HepG2 (cell line): ENCODE results near the gene RPH3AL. TPM values are rescaled to one million over a fixed set of nuclear protein-coding genes. Genes with fewer than 3 reads are reported as not detected.
A peak's percentile ranks its signal among the peaks of the same experiment; 100 is the strongest.

ENCODE experiments used
- ATAC-seq: fragments of 200-7000 bp; cut with Tn5 transposase; 3 replicates; pipeline ENCODE4 v1.9.1; 2020; ENCODE audit warnings: mild to moderate bottlenecking, moderate library complexity
- BruUV-seq: library from RNA; stranded (reverse); fragments of 400-500 nt; replicated peaks from 2 replicates; lab custom pipeline; 2021; lab: Mats Ljungman, UMichigan
- CTCF ChIA-PET: fragments of 300-600 bp; formaldehyde crosslinking; extraction: SDS; loops from one replicate; lab custom pipeline; 2021; ENCODE audit warnings: low total read pairs, inconsistent platforms, low intra/inter-chr PET ratio; lab: Yijun Ruan, JAX
- POLR2A ChIA-PET: fragments of 350-600 bp; sonication (Branson Sonifier 250); formaldehyde crosslinking; loops from one replicate; lab custom pipeline; 2020; ENCODE audit warnings: antibody characterized with exemption, inconsistent platforms; lab: Yijun Ruan, JAX
- DNase-seq: peaks from one replicate; pipeline ENCODE4 v3.0.0-alpha.2; 2015; ENCODE audit warnings: low spot score
- FAIRE-seq: peaks from 3 replicates; lab custom pipeline; 2011; peaks lifted over from hg19 to GRCh38; lab: Jason Lieb, UNC
- H2AFZ ChIP-seq: one replicate; pipeline ENCODE4 v1.6.1; 2011; ENCODE audit warnings: low read length, inconsistent platforms
- H3K27ac ChIP-seq: fragments of 300-600 bp; 3 replicates; pipeline ENCODE4 v1.8.0; 2011; ENCODE audit warnings: mixed run types, mild to moderate bottlenecking, mixed read lengths, low read length, inconsistent platforms; ENCODE audit not compliant: insufficient read depth; ENCODE audit errors: extremely low read length
- H3K27me3 ChIP-seq, 2 experiments: fragments of 200-600 bp in 1 of 2; 2 replicates in 1 of 2; 3 replicates in 1 of 2; pipeline versions ENCODE4 v1.6.0 to v1.8.0; 2011; ENCODE audit warnings: low read length in 2 of 2, mild to moderate bottlenecking in 2 of 2, moderate library complexity in 2 of 2, inconsistent platforms in 1 of 2; ENCODE audit not compliant: insufficient read depth in 2 of 2, control insufficient read depth in 1 of 2
- H3K36me3 ChIP-seq, 2 experiments: fragments of 200-600 bp in 1 of 2; replicated peaks in 1 of 2; 2 replicates in 1 of 2; 3 replicates in 1 of 2; pipeline versions ENCODE4 v1.5.1 to v1.8.0; 2011; ENCODE audit warnings: low read length in 2 of 2, inconsistent platforms in 1 of 2; ENCODE audit not compliant: insufficient read depth in 2 of 2, control insufficient read depth in 1 of 2
- H3K4me1 ChIP-seq: 2 replicates; pipeline ENCODE4 v1.5.1; 2012; ENCODE audit warnings: low read length, inconsistent platforms; ENCODE audit not compliant: insufficient read depth
- H3K4me2 ChIP-seq: 2 replicates; pipeline ENCODE4 v1.6.0; 2011; ENCODE audit warnings: low read depth, low read length, inconsistent platforms
- H3K4me3 ChIP-seq, 3 experiments: fragments of 200-600 bp in 1 of 3; sonication (generic), shearing (Covaris generic) in 1 of 3; replicated peaks in 1 of 3; 2 replicates each; pipeline ENCODE4 v1.5.1; 2011 to 2016; ENCODE audit warnings: low read length in 3 of 3, inconsistent platforms in 2 of 3, low read depth in 2 of 3, mild to moderate bottlenecking in 2 of 3, control low read depth in 1 of 3, mixed read lengths in 1 of 3; ENCODE audit not compliant: insufficient read depth in 1 of 3
- H3K79me2 ChIP-seq: one replicate; pipeline ENCODE4 v1.6.1; 2011; ENCODE audit warnings: low read length, inconsistent platforms; ENCODE audit not compliant: insufficient read depth
- H3K9ac ChIP-seq: 2 replicates; pipeline ENCODE4 v1.6.0; 2011; ENCODE audit warnings: mild to moderate bottlenecking, low read depth, low read length, inconsistent platforms; ENCODE audit not compliant: insufficient read depth
- H3K9me3 ChIP-seq: 2 replicates; pipeline ENCODE4 v1.5.1; 2012; ENCODE audit warnings: mild to moderate bottlenecking, low read length
- H4K20me1 ChIP-seq: 2 replicates; pipeline ENCODE4 v1.6.0; 2011; ENCODE audit warnings: inconsistent platforms, mild to moderate bottlenecking, low read length, moderate library complexity; ENCODE audit not compliant: insufficient read depth
- ATF1 ChIP-seq: IDR thresholded peaks from 2 replicates; pipeline ENCODE4 v1.6.1; 2016; ENCODE audit warnings: mild to moderate bottlenecking, control low read depth
- PHF8 ChIP-seq: sonication (generic); formaldehyde crosslinking; IDR thresholded peaks from 2 replicates; pipeline ENCODE4 v1.5.0; 2020; ENCODE audit warnings: missing genetic modification reagents
- PRDM15 ChIP-seq: sonication (generic); formaldehyde crosslinking; IDR thresholded peaks from 2 replicates; pipeline ENCODE4 v1.4.0; 2020; ENCODE audit warnings: missing genetic modification reagents
- ZNF280D ChIP-seq: sonication (generic); formaldehyde crosslinking; IDR thresholded peaks from 2 replicates; pipeline ENCODE4 v1.5.1; 2020; ENCODE audit warnings: mild to moderate bottlenecking, missing genetic modification reagents
- WGBS: methylation state at CpG from one replicate; pipeline ENCODE4 v1.1.6; 2017; ENCODE audit warnings: low lambda C conversion rate; 5-methylcytosine and 5-hydroxymethylcytosine counted together
- in situ Hi-C: cut with HindIII; loops from 2 replicates; pipeline ENCODE4 v1.10.0; 2017; ENCODE audit warnings: low pct_unique_long_range_greater_than_20kb; ENCODE audit not compliant: extremely low pct_ligation_motif_present
- intact Hi-C: fragments of 100-400 bp; cut with micrococcal nuclease; formaldehyde crosslinking; loops from one replicate; pipeline ENCODE4 v1.10.0; 2022; ENCODE audit not compliant: unreplicated experiment
- polyA plus RNA-seq, 8 experiments: library from polyadenylated mRNA; depleted of rRNA in 3 of 8; stranded (reverse) in 7 of 8; unstranded in 1 of 8; fragments of >200 nt; fragmentation: Illumina TruSeq in 4 of 8; extraction: Trizol in 4 of 8; gene quantifications; 2 replicates each; pipeline versions ENCODE4 v1.2.1 to v1.2.3, GENCODE V29; 2011 to 2016; ENCODE audit warnings: low read depth in 4 of 8, missing spikeins in 1 of 8, mixed read lengths in 1 of 8; ENCODE audit not compliant: insufficient read depth in 1 of 8
- total RNA-seq, 5 experiments: library from RNA; depleted of rRNA; stranded (reverse); fragments of >200 nt; fragmentation: Illumina TruSeq; extraction: Trizol; gene quantifications; 2 replicates each; pipeline ENCODE4 v1.2.3, GENCODE V29; 2016; ENCODE audit warnings: low read depth in 1 of 5

The RPH3AL gene
- total and polyA plus RNA-seq, 2 of the 13 experiments (the other 11 are each of a cell fraction or from before 2014, with no cell fraction given): 7.8 to 16.4 TPM

- TF ChIP-seq ATF1 (CRISPR knock-in tag): no peak
- no peak for TF ChIP-seq ZNF280D
Measured at GRCh38 chr17:321386-321941, 31.1 kb downstream of the RPH3AL start (continued).

- WGBS: 97% methylated on average over 18 of the region's 25 CpGs
- Histone ChIP-seq H2AFZ (no peak overlapping the region), H3K79me2 (no peaks in the 10 kb centered on the region), H3K4me2 (no peak overlapping the region), H3K27ac (no peak overlapping the region), H3K4me3 (no peak overlapping the region), H3K36me3 (peaks cover 10 to 11% of the 10 kb centered on the region in 2 experiments; a peak in 3 of 5 replicates), H3K4me1 (no peaks in the 10 kb centered on the region), H3K9ac (no peak overlapping the region), H3K9me3 (peaks cover 14% of the 10 kb centered on the region; the same call in 1 of the 2 replicates), H3K27me3 (no peaks in the 10 kb centered on the region), H4K20me1 (no peaks in the 10 kb centered on the region)
- POLR2A ChIA-PET: no interaction called here
- BruUV-seq: no TSS peak
- FAIRE-seq: no peak
- ATAC-seq: no peak
- no peak for DNase-seq
- CTCF ChIA-PET: no interaction called here
- in situ Hi-C loops (no loop called here), intact Hi-C loops (no loop called here)
- TF ChIP-seq PRDM15 (peak; percentile 58; the same call in 1 of the 2 replicates), PHF8 (CRISPR knock-in tag) (no peak)
Measured at GRCh38 chr17:320809-321385, 31.7 kb downstream of the RPH3AL start.
